ENCODE data around the gene PRSS53.
"Not testable (repeated sequence)": the region's sequence is repeated elsewhere in the genome, so short reads cannot be mapped to it uniquely, and the experiment has no call there.

Gene PRSS53

GRCh38 chr16:31088459-31089183 is at the start of gene PRSS53:
Gene PRSS53 (minus strand): TSS chr16:31088943. CDS start chr16:31088809, 134 bp downstream.
- no peak for TF ChIP-seq CTCF (IDR thresholded peaks at IDR 0.05; ENCODE audit: extremely low read depth, missing control alignments)
- no peak for DNase-seq (ENCODE audit: low spot score)

- DNase-seq (ENCODE audit: low spot score), result not testable (repeated sequence)
Measured at GRCh38 chr16:31136822-31137499, 48.2 kb upstream of the PRSS53 start.

GRCh38 chr16:31136287-31136662 is 47.5 kb upstream of the PRSS53 start:
- DNase-seq (ENCODE audit: low spot score), result no peak
- TF ChIP-seq CTCF (IDR thresholded peaks at IDR 0.05; ENCODE audit: extremely low read depth, missing control alignments), result no peak

GRCh38 chr16:31135535-31136286 is 47.0 kb upstream of the PRSS53 start, which contains the start of gene PRSS8:
Gene PRSS8 (minus strand): TSS chr16:31135727. CDS start chr16:31135498, 229 bp downstream.
- no peak for TF ChIP-seq CTCF (IDR thresholded peaks at IDR 0.05; ENCODE audit: extremely low read depth, missing control alignments)
- DNase-seq (ENCODE audit: low spot score), result no peak

- TF ChIP-seq CTCF (IDR thresholded peaks at IDR 0.05; ENCODE audit: extremely low read depth, missing control alignments), result no peak
- DNase-seq (ENCODE audit: low spot score), result no peak
Measured at GRCh38 chr16:31134625-31135534, 46.1 kb upstream of the PRSS53 start.

GRCh38 chr16:31134091-31134571 is 45.4 kb upstream of the PRSS53 start:
- DNase-seq (ENCODE audit: low spot score), result no peak
- no peak for TF ChIP-seq CTCF (IDR thresholded peaks at IDR 0.05; ENCODE audit: extremely low read depth, missing control alignments)

GRCh38 chr16:31133046-31133501 is 44.3 kb upstream of the PRSS53 start:
- no peak for TF ChIP-seq CTCF (IDR thresholded peaks at IDR 0.05; ENCODE audit: extremely low read depth, missing control alignments)
- DNase-seq (ENCODE audit: low spot score), result no peak

Data from GM20000 (cell line).